Endothelial cell of umbilical vein (primary cell): ENCODE data around the gene KCNN3. TPM values are rescaled to one million over a fixed set of nuclear protein-coding genes. Genes with fewer than 3 reads are reported as not detected.

Source experiments
- BruUV-seq: library from RNA; stranded (reverse); fragments of 400-500 nt; replicated peaks from 2 replicates; lab custom pipeline; 2021; lab: Mats Ljungman, UMichigan
- CTCF ChIA-PET: fragments of 300-600, 350-600 bp; sonication (Branson Sonifier 250); formaldehyde crosslinking; loops from one replicate; lab custom pipeline; 2021; ENCODE audit warnings: antibody characterized with exemption, inconsistent platforms; lab: Charles Lee
- POLR2A ChIA-PET: fragments of 300-600, 350-600 bp; sonication (Branson Sonifier 250); formaldehyde crosslinking; loops from one replicate; lab custom pipeline; 2021; ENCODE audit warnings: antibody characterized with exemption, inconsistent platforms; lab: Charles Lee
- DNase-seq: peaks from one replicate; pipeline ENCODE4 v3.0.0-alpha.2; 2011; ENCODE audit warnings: low read depth, low spot score
- FAIRE-seq: peaks from 2 replicates; lab custom pipeline; 2011; peaks lifted over from hg19 to GRCh38; lab: Jason Lieb, UNC
- H2AFZ ChIP-seq: 2 replicates; pipeline ENCODE4 v1.6.0; 2012; ENCODE audit warnings: low read depth, low read length, control low read depth, inconsistent platforms
- H3K27ac ChIP-seq: 2 replicates; pipeline ENCODE4 v1.5.1; 2011; ENCODE audit warnings: low read depth, mild to moderate bottlenecking, control low read depth, low read length, moderate library complexity; ENCODE audit not compliant: insufficient read depth
- H3K27me3 ChIP-seq, 2 experiments: 2 replicates each; pipeline versions ENCODE4 v1.6.0 to v1.6.1; 2011; ENCODE audit warnings: low read length in 2 of 2, mixed read lengths in 1 of 2; ENCODE audit not compliant: control insufficient read depth in 2 of 2, insufficient read depth in 2 of 2
- H3K36me3 ChIP-seq, 2 experiments: 2 replicates in 1 of 2; 3 replicates in 1 of 2; pipeline ENCODE4 v1.5.1; 2011; ENCODE audit warnings: low read length in 2 of 2, mild to moderate bottlenecking in 1 of 2, moderate library complexity in 1 of 2; ENCODE audit not compliant: control insufficient read depth in 2 of 2, insufficient read depth in 2 of 2; ENCODE audit errors: extremely low read depth in 1 of 2
- H3K4me1 ChIP-seq: 3 replicates; pipeline ENCODE4 v1.5.1; 2011; ENCODE audit warnings: mild to moderate bottlenecking, low read length; ENCODE audit not compliant: control insufficient read depth, insufficient read depth; ENCODE audit errors: extremely low read depth
- H3K4me2 ChIP-seq: 2 replicates; pipeline ENCODE4 v1.6.1; 2011; ENCODE audit warnings: low read length, control low read depth, mixed read lengths; ENCODE audit not compliant: insufficient read depth
- H3K4me3 ChIP-seq, 3 experiments: fragments of 200-600 bp in 1 of 3; sonication (generic), shearing (Covaris generic) in 1 of 3; replicated peaks in 1 of 3; 2 replicates each; pipeline ENCODE4 v1.5.1; 2011 to 2016; ENCODE audit warnings: control low read depth in 3 of 3, low read length in 3 of 3, mild to moderate bottlenecking in 2 of 3, inconsistent platforms in 1 of 3, low read depth in 1 of 3, moderate library complexity in 1 of 3; ENCODE audit not compliant: insufficient read depth in 1 of 3
- H3K79me2 ChIP-seq: 2 replicates; pipeline ENCODE4 v1.6.0; 2012; ENCODE audit warnings: low read length, inconsistent platforms; ENCODE audit not compliant: control insufficient read depth, insufficient read depth
- H3K9ac ChIP-seq: replicated peaks from 2 replicates; pipeline ENCODE3; 2011; ENCODE audit warnings: low read length, control low read depth; ENCODE audit not compliant: insufficient read depth; ENCODE audit errors: extremely low read depth
- H3K9me1 ChIP-seq: replicated peaks from 3 replicates; pipeline ENCODE4 v1.6.0; 2011; ENCODE audit warnings: mild to moderate bottlenecking, low read length; ENCODE audit not compliant: control insufficient read depth, insufficient read depth; ENCODE audit errors: extremely low read depth
- H3K9me3 ChIP-seq: replicated peaks from 2 replicates; pipeline ENCODE4 v1.5.1; 2012; ENCODE audit warnings: low read length, inconsistent platforms; ENCODE audit not compliant: control insufficient read depth, insufficient read depth
- H4K20me1 ChIP-seq: replicated peaks from 2 replicates; pipeline ENCODE3; 2011; ENCODE audit warnings: mild to moderate bottlenecking, low read length; ENCODE audit not compliant: control insufficient read depth, insufficient read depth; ENCODE audit errors: extremely low read depth
- EZH2 ChIP-seq: IDR thresholded peaks from 2 replicates; pipeline ENCODE4 v1.6.1; 2012; ENCODE audit warnings: borderline replicate concordance, low read depth, mild to moderate bottlenecking, moderate library complexity, low read length, inconsistent platforms; ENCODE audit not compliant: severe bottlenecking
- FOS ChIP-seq: IDR thresholded peaks from 2 replicates; pipeline ENCODE4 v1.6.1; 2011; ENCODE audit warnings: mild to moderate bottlenecking, low read length, moderate library complexity, borderline replicate concordance; ENCODE audit not compliant: insufficient read depth
- GATA2 ChIP-seq: IDR thresholded peaks from 2 replicates; pipeline ENCODE4 v1.7.0; 2011; ENCODE audit warnings: low read depth, mild to moderate bottlenecking, moderate library complexity, mixed read lengths, low read length; ENCODE audit not compliant: insufficient read length, insufficient read depth
- JUN ChIP-seq: IDR thresholded peaks from 2 replicates; pipeline ENCODE4 v1.6.1; 2011; ENCODE audit warnings: borderline replicate concordance, low read depth; ENCODE audit not compliant: insufficient read length, insufficient read depth
- MYC ChIP-seq: IDR thresholded peaks from one replicate; pipeline ENCODE4 v1.6.1; 2011; ENCODE audit warnings: mild to moderate bottlenecking, low read depth, low read length
- POLR2A ChIP-seq: IDR thresholded peaks from 2 replicates; pipeline ENCODE4 v1.6.1; 2012; ENCODE audit warnings: low read depth, mild to moderate bottlenecking, control low read depth, low read length
- POLR2AphosphoS5 ChIP-seq: IDR thresholded peaks from 2 replicates; pipeline ENCODE4 v1.6.1; 2012; ENCODE audit warnings: low read depth, mild to moderate bottlenecking, control low read depth, low read length, moderate library complexity; ENCODE audit not compliant: insufficient read depth
- dilution Hi-C: fragments of 300-500 bp; cut with MboI; formaldehyde crosslinking; loops from one replicate; pipeline ENCODE4 v1.15.0; 2019; ENCODE audit warnings: low sequenced_read_pairs; ENCODE audit not compliant: extremely low pct_ligation_motif_present
- intact Hi-C: fragments of 100-400 bp; cut with micrococcal nuclease; formaldehyde crosslinking; loops from one replicate; pipeline ENCODE4 v1.10.0; 2022
- polyA plus RNA-seq, 4 experiments: library from polyadenylated mRNA; depleted of rRNA in 3 of 4; stranded (reverse) in 3 of 4; unstranded in 1 of 4; fragments of >200 nt; gene quantifications; 2 replicates each; pipeline versions ENCODE4 v1.2.1 to v1.2.3, GENCODE V29; 2011 to 2012; ENCODE audit warnings: missing spikeins in 1 of 4
- total RNA-seq: library from RNA; stranded (reverse); gene quantifications from 2 replicates; pipeline ENCODE4 v1.2.3, GENCODE V29; 2021
- TF ChIP-seq, protein P1 (sequence below), 2 donors: IDR thresholded peaks; 1 replicate in 1 of 2; 2 replicates in 1 of 2; pipeline ENCODE4 v1.5.1; 2011; ENCODE audit warnings: low read length in 2 of 2, mild to moderate bottlenecking in 2 of 2, moderate library complexity in 2 of 2, control low read depth in 1 of 2, inconsistent platforms in 1 of 2, low read depth in 1 of 2; ENCODE audit not compliant: insufficient read depth in 1 of 2; ENCODE audit errors: extremely low read depth in 1 of 2
- TF ChIP-seq, protein P2 (sequence below): IDR thresholded peaks from 2 replicates; pipeline ENCODE4 v1.6.1; 2011; ENCODE audit not compliant: insufficient read depth, insufficient read length

Gene KCNN3
- total and polyA plus RNA-seq, 2 donors (not counting 3 experiments of a cell fraction or from before 2014, with no cell fraction given), result 0.91 to 1.1 TPM

DNA sequence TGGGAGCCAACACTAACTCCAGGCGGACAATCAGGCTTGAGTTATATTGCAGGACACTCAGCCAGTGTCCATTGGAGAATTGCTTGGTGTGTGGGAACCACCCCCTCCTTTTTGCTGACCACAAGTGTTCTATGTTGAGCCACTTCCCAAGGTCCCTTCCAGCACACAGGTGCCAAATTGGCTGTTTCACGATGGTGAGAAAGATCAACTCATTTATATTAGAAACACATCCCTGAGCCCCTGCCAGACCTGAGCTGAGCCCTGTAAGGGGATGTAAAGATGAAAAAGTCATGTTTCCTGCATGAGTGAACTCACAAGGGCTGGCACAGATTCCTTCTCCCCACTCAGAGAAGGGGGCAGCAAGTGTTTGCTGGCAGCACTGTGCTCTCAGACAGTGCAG lies 96.5 kb downstream of the KCNN3 start:
- no peak overlapping the region for H3K27ac ChIP-seq
- H3K79me2 ChIP-seq, result no peaks in the 10 kb centered on the region
- H3K9me1 ChIP-seq, result no peaks in the 10 kb centered on the region
- peaks cover 0 to 2% of the 10 kb centered on the region in 2 experiments for H3K27me3 ChIP-seq
- TF ChIP-seq, protein P1, sequence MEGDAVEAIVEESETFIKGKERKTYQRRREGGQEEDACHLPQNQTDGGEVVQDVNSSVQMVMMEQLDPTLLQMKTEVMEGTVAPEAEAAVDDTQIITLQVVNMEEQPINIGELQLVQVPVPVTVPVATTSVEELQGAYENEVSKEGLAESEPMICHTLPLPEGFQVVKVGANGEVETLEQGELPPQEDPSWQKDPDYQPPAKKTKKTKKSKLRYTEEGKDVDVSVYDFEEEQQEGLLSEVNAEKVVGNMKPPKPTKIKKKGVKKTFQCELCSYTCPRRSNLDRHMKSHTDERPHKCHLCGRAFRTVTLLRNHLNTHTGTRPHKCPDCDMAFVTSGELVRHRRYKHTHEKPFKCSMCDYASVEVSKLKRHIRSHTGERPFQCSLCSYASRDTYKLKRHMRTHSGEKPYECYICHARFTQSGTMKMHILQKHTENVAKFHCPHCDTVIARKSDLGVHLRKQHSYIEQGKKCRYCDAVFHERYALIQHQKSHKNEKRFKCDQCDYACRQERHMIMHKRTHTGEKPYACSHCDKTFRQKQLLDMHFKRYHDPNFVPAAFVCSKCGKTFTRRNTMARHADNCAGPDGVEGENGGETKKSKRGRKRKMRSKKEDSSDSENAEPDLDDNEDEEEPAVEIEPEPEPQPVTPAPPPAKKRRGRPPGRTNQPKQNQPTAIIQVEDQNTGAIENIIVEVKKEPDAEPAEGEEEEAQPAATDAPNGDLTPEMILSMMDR (IDR thresholded peaks at IDR 0.05; ENCODE audit: extremely low read depth in 1 of 2, insufficient read depth in 1 of 2, low read depth in 1 of 2, low read length in 2 of 2), result no peak
- no peak for TF ChIP-seq EZH2
- no peak for TF ChIP-seq POLR2A
- TF ChIP-seq JUN, result no peak
- no peak for TF ChIP-seq MYC
- no peak for TF ChIP-seq GATA2
- TF ChIP-seq, protein P2, sequence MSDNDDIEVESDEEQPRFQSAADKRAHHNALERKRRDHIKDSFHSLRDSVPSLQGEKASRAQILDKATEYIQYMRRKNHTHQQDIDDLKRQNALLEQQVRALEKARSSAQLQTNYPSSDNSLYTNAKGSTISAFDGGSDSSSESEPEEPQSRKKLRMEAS, result no peak
- no peak for TF ChIP-seq POLR2AphosphoS5
- TF ChIP-seq FOS, result no peak
- POLR2A ChIA-PET, result no interaction called here
- no peak overlapping the region for H2AFZ ChIP-seq
- CTCF ChIA-PET, result interaction anchor here (1.0 to 1.9 kb wide), 3 partner anchors 10 to 214 kb away, joined by 3 to 10 read pairs (median 3); no protein-coding TSS in a partner anchor
- no TSS peak for BruUV-seq
- intact Hi-C loops, result no loop called here
- FAIRE-seq (no peak), DNase-seq (no peak)
- H3K36me3 ChIP-seq, result no peaks in the 10 kb centered on the region
- dilution Hi-C loops, result no loop called here
- no peak overlapping the region for H3K9ac ChIP-seq
- H4K20me1 ChIP-seq, result no peaks in the 10 kb centered on the region
- H3K9me3 ChIP-seq, result no peaks in the 10 kb centered on the region
- H3K4me2 ChIP-seq, result no peak overlapping the region
- no peaks in the 10 kb centered on the region for H3K4me1 ChIP-seq
- H3K4me3 ChIP-seq, result no peak overlapping the region
